K562 (cell line): ENCODE results near the gene LRRC3C. TPM values are rescaled to one million over a fixed set of nuclear protein-coding genes. Genes with fewer than 3 reads are reported as not detected.

Experiments used
- ATAC-seq: fragments of 200-7000 bp; cut with Tn5 transposase; 3 replicates; pipeline ENCODE4 v1.9.1; 2020; ENCODE audit warnings: moderate library complexity
- BruUV-seq: library from RNA; stranded (reverse); fragments of 400-500 nt; replicated peaks from 2 replicates; lab custom pipeline; 2021; lab: Mats Ljungman, UMichigan
- CTCF ChIA-PET: fragments of 300-600 bp; formaldehyde crosslinking; extraction: SDS; loops from one replicate; lab custom pipeline; 2021; ENCODE audit warnings: low intra/inter-chr PET ratio; lab: Yijun Ruan, JAX
- POLR2A ChIA-PET: fragments of 300-600, 350-650 bp; sonication (Branson Sonifier 250); formaldehyde crosslinking; extraction: SDS; loops from one replicate; lab custom pipeline; 2021; ENCODE audit warnings: antibody characterized with exemption, inconsistent platforms; lab: Yijun Ruan, JAX
- DNase-seq, 4 experiments: peaks; one replicate each; pipeline versions ENCODE4 v3.0.0 to v3.0.0-alpha.2; 2011 to 2018; ENCODE audit warnings: low spot score in 3 of 4, mixed read lengths in 3 of 4; ENCODE audit errors: extremely low read depth in 1 of 4
- FAIRE-seq: peaks from 2 replicates; lab custom pipeline; 2011; peaks lifted over from hg19 to GRCh38; lab: Jason Lieb, UNC
- H2AFZ ChIP-seq: 2 replicates; pipeline ENCODE4 v1.6.0; 2011; ENCODE audit warnings: low read depth, low read length, control low read depth, inconsistent platforms
- H3K27ac ChIP-seq: fragments of 200-600 bp; 3 replicates; pipeline ENCODE4 v1.8.0; 2011; ENCODE audit warnings: low read depth, mild to moderate bottlenecking, control low read depth, inconsistent platforms, low read length, moderate library complexity, mixed read lengths; ENCODE audit errors: extremely low read depth
- H3K27me3 ChIP-seq, 2 experiments: fragments of 300-600 bp in 1 of 2; 2 replicates in 1 of 2; 3 replicates in 1 of 2; pipeline versions ENCODE4 v1.6.0 to v1.8.0; 2011; ENCODE audit warnings: inconsistent platforms in 2 of 2, low read length in 2 of 2, mild to moderate bottlenecking in 1 of 2, mixed read lengths in 1 of 2, moderate library complexity in 1 of 2; ENCODE audit not compliant: control insufficient read depth in 2 of 2, insufficient read depth in 2 of 2
- H3K36me3 ChIP-seq: fragments of 300-600 bp; 3 replicates; pipeline ENCODE4 v1.8.0; 2011; ENCODE audit warnings: mild to moderate bottlenecking, low read length, inconsistent platforms; ENCODE audit not compliant: control insufficient read depth, insufficient read depth
- H3K4me1 ChIP-seq, 2 experiments: fragments of 200-600 bp in 1 of 2; replicated peaks in 1 of 2; 2 replicates in 1 of 2; 3 replicates in 1 of 2; pipeline versions ENCODE4 v1.5.1 to v1.8.0; 2011; ENCODE audit warnings: inconsistent platforms in 2 of 2, low read length in 2 of 2, mild to moderate bottlenecking in 1 of 2, mixed read lengths in 1 of 2, moderate library complexity in 1 of 2; ENCODE audit not compliant: control insufficient read depth in 2 of 2, insufficient read depth in 2 of 2
- H3K4me2 ChIP-seq: 2 replicates; pipeline ENCODE4 v1.6.1; 2011; ENCODE audit warnings: low read length, control low read depth, inconsistent platforms, mixed read lengths; ENCODE audit not compliant: insufficient read depth
- H3K4me3 ChIP-seq: fragments of 200-600 bp; sonication (generic), shearing (Covaris generic); 2 replicates; pipeline ENCODE4 v1.5.1; 2016; ENCODE audit warnings: control low read depth, inconsistent platforms
- H3K79me2 ChIP-seq: fragments of 200-600 bp; 3 replicates; pipeline ENCODE4 v1.8.0; 2011; ENCODE audit warnings: low read length, inconsistent platforms; ENCODE audit not compliant: control insufficient read depth, insufficient read depth
- H3K9ac ChIP-seq, 2 experiments: 2 replicates each; pipeline versions ENCODE4 v1.6.0 to v1.6.1; 2011; ENCODE audit warnings: low read depth in 2 of 2, low read length in 2 of 2, control low read depth in 1 of 2, inconsistent platforms in 1 of 2, mild to moderate bottlenecking in 1 of 2, mixed read lengths in 1 of 2; ENCODE audit not compliant: insufficient read depth in 1 of 2
- H3K9me1 ChIP-seq: one replicate; pipeline ENCODE4 v1.6.0; 2011; ENCODE audit warnings: inconsistent platforms, mild to moderate bottlenecking, low read length, moderate library complexity; ENCODE audit not compliant: control insufficient read depth, insufficient read depth
- H3K9me3 ChIP-seq: replicated peaks from 2 replicates; pipeline ENCODE4 v1.5.1; 2011; ENCODE audit warnings: low read depth, low read length, inconsistent platforms; ENCODE audit not compliant: control insufficient read depth, insufficient read depth
- H4K20me1 ChIP-seq: replicated peaks from 2 replicates; pipeline ENCODE4 v1.6.1; 2011; ENCODE audit warnings: low read length, inconsistent platforms, mixed read lengths; ENCODE audit not compliant: control insufficient read depth, insufficient read depth
- BHLHE40 ChIP-seq: IDR thresholded peaks from 2 replicates; pipeline ENCODE4 v1.6.1; 2011; ENCODE audit warnings: low read length, improper control_type of control experiment
- POLR2A ChIP-seq: fragments of 450-650 bp; conservative IDR thresholded peaks from 2 replicates; pipeline ENCODE4 v1.6.1; 2016
- POU5F1 ChIP-seq: fragments of 150-350 bp; IDR thresholded peaks from 2 replicates; pipeline ENCODE4 v1.6.1; 2014; ENCODE audit warnings: borderline replicate concordance, low read length, low read depth, mild to moderate bottlenecking; ENCODE audit not compliant: partially characterized antibody
- TGIF2 ChIP-seq: sonication (generic); formaldehyde crosslinking; IDR thresholded peaks from 2 replicates; pipeline ENCODE4 v1.8.1; 2022; ENCODE audit warnings: mild to moderate bottlenecking, missing genetic modification reagents, moderate library complexity
- ZNF644 ChIP-seq: fragments of 200-800 bp; sonication (Bioruptor generic); IDR thresholded peaks from 2 replicates; pipeline ENCODE4 v1.6.1; 2016; ENCODE audit warnings: low read depth, missing genetic modification characterization, missing compliant biosample characterization
- ZNF740 ChIP-seq, 3 experiments: fragments of 200-800 bp in 1 of 3; sonication (Bioruptor generic) in 1 of 3; sonication (generic) in 1 of 3; formaldehyde crosslinking in 1 of 3; IDR thresholded peaks; 2 replicates each; pipeline versions ENCODE4 v1.6.1 to v1.8.0; 2016 to 2022; ENCODE audit warnings: mild to moderate bottlenecking in 2 of 3, missing compliant biosample characterization in 2 of 3, missing genetic modification characterization in 2 of 3, missing genetic modification reagents in 1 of 3
- WGBS: fragments of 100-300 bp; shearing (Covaris generic); methylation state at CpG from one replicate; pipeline ENCODE4 v1.1.6; 2016; ENCODE audit warnings: low coverage, mixed read lengths; ENCODE audit not compliant: insufficient coverage; ENCODE audit errors: missing lambda C conversion rate; 5-methylcytosine and 5-hydroxymethylcytosine counted together
- in situ Hi-C: fragments of 300-500 bp; cut with MboI; formaldehyde crosslinking; loops from 4 replicates; pipeline ENCODE4 v1.15.0; 2018; ENCODE audit warnings: inconsistent platforms, mixed read lengths
- intact Hi-C: fragments of 100-400 bp; cut with micrococcal nuclease; formaldehyde crosslinking; loops from 2 replicates; pipeline ENCODE4 v1.14.2; 2022
- polyA plus RNA-seq, 8 experiments: library from polyadenylated mRNA; depleted of rRNA in 4 of 8; stranded (reverse) in 5 of 8; unstranded in 3 of 8; fragments of >200 nt; fragmentation: Nextera tagmentation in 2 of 8; fragmentation: Illumina TruSeq in 1 of 8; extraction: Ambion mirVana in 2 of 8; extraction: Trizol in 1 of 8; gene quantifications; 2 replicates each; pipeline versions ENCODE4 v1.2.1 to v1.2.3, GENCODE V29; 2011 to 2014; ENCODE audit warnings: inconsistent platforms in 1 of 8, missing spikeins in 1 of 8
- total RNA-seq, 7 experiments: library from RNA; depleted of rRNA in 6 of 7; stranded (reverse); fragments of >200 nt in 6 of 7; fragmentation: Illumina TruSeq in 2 of 7; extraction: Trizol in 2 of 7; gene quantifications; 2 replicates each; pipeline versions ENCODE4 v1.2.1 to v1.2.3, GENCODE V29; 2011 to 2021; ENCODE audit warnings: low replicate concordance in 1 of 7

Gene LRRC3C
- total and polyA plus RNA-seq, 9 of the 15 experiments (the other 6 are each of a cell fraction or from before 2014, with no cell fraction given) = not detected

DNA sequence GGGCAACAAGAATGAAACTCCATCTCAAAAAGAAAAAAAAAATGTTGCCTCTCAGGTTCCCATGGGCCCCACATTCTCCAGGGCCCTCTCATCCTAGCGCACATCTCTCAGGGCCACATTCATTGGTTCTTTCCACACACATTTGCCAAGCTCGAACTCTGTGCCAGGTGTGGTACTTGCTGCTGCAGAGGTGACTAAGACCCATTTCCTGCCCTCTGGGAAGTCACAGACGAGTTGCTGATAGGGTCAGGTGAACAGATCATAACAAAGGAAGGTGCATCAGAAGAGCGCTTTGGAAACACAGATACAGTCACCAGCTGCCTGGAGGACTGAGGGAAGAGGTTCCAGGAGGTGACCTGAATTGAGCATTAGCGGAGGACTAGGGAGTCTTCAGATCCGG, 36.3 kb downstream of the LRRC3C start:
- TF ChIP-seq TGIF2 (CRISPR knock-in tag) (no peak), POU5F1 (no peak), BHLHE40 (no peak), ZNF740 (CRISPR knock-in tag; IDR thresholded peaks at IDR 0.05) (no peak), ZNF740 (tag; IDR thresholded peaks at IDR 0.05) (no peak), ZNF644 (tag) (no peak), POLR2A (no peak)
- TF ChIP-seq, all 486 proteins: peak for 0
- no peaks in the 10 kb centered on the region for H3K36me3 ChIP-seq
- DNase-seq (no peak), ATAC-seq (no peak), FAIRE-seq (no peak)
- no peaks in the 10 kb centered on the region for H3K79me2 ChIP-seq
- H2AFZ ChIP-seq = no peak overlapping the region
- H3K4me1 ChIP-seq = peaks cover 2 to 14% of the 10 kb centered on the region in 2 experiments; a peak in 4 of 5 replicates
- BruUV-seq = no TSS peak
- no peak overlapping the region for H3K27ac ChIP-seq
- no peak overlapping the region for H3K4me3 ChIP-seq
- CTCF ChIA-PET = no interaction called here
- H4K20me1 ChIP-seq = no peaks in the 10 kb centered on the region
- H3K9me3 ChIP-seq = no peaks in the 10 kb centered on the region
- intact Hi-C loops (no loop called here), in situ Hi-C loops (no loop called here)
- no peak overlapping the region for H3K4me2 ChIP-seq
- 17% methylated on average over 6 of the region's 6 CpGs for WGBS
- H3K9ac ChIP-seq = no peak overlapping the region
- POLR2A ChIA-PET = interaction anchor here (1.4 kb wide), 1 partner anchor 12 kb away, joined by 4 read pairs; no protein-coding TSS in a partner anchor
- H3K9me1 ChIP-seq = no peaks in the 10 kb centered on the region
- H3K27me3 ChIP-seq = peaks cover 6 to 13% of the 10 kb centered on the region in 2 experiments; a peak in 3 of 5 replicates
